B cell (primary cell): ENCODE results near the gene ARHGEF7. TPM values are rescaled to one million over a fixed set of nuclear protein-coding genes. Genes with fewer than 3 reads are reported as not detected.

Experiments
- ATAC-seq: fragments of 200-7000 bp; cut with Tn5 transposase; one replicate; pipeline ENCODE4 v1.10.0; 2021; ENCODE audit warnings: low read depth, mild to moderate bottlenecking, moderate number of reproducible peaks, moderate library complexity
- CTCF ChIA-PET: fragments of 350-600 bp; sonication (Branson Sonifier 250); formaldehyde crosslinking; loops from one replicate; lab custom pipeline; 2021; ENCODE audit warnings: antibody characterized with exemption, inconsistent platforms; lab: Charles Lee
- POLR2A ChIA-PET: fragments of 350-600 bp; sonication (Branson Sonifier 250); formaldehyde crosslinking; loops from one replicate; lab custom pipeline; 2021; ENCODE audit warnings: antibody characterized with exemption; lab: Charles Lee
- DNase-seq: peaks from one replicate; pipeline ENCODE4 v3.0.0; 2013
- H2AFZ ChIP-seq: 2 replicates; pipeline ENCODE4 v1.6.1; 2012; ENCODE audit warnings: mild to moderate bottlenecking, low read depth, low read length; ENCODE audit not compliant: insufficient read depth, poor library complexity, severe bottlenecking
- H3K27ac ChIP-seq, 2 donors: 1 replicate in 1 of 2; 2 replicates in 1 of 2; pipeline ENCODE4 v1.5.1; 2012 to 2013; ENCODE audit warnings: low read length in 2 of 2, mild to moderate bottlenecking in 2 of 2, moderate library complexity in 1 of 2
- H3K27me3 ChIP-seq, 4 experiments: fragments of 200-600 bp in 1 of 4; sonication (generic) in 1 of 4; replicated peaks in 1 of 4; 1 replicate in 2 of 4; 2 replicates in 2 of 4; pipeline versions ENCODE4 v1.6.1 to v1.7.0; 2013 to 2016; ENCODE audit warnings: low read length in 3 of 4, mild to moderate bottlenecking in 2 of 4, mixed read lengths in 1 of 4, moderate library complexity in 1 of 4; ENCODE audit not compliant: insufficient read depth in 4 of 4, control insufficient read depth in 3 of 4; ENCODE audit errors: control extremely low read depth in 1 of 4
- H3K36me3 ChIP-seq, 2 experiments: replicated peaks in 1 of 2; 1 replicate in 1 of 2; 2 replicates in 1 of 2; pipeline versions ENCODE4 v1.6.1 to v1.7.1; 2013; ENCODE audit warnings: low read length in 1 of 2; ENCODE audit not compliant: insufficient read depth in 2 of 2, control insufficient read depth in 1 of 2; ENCODE audit errors: control extremely low read depth in 1 of 2, extremely low read depth in 1 of 2
- H3K4me1 ChIP-seq, 2 donors: fragments of 200-600 bp in 1 of 2; sonication (generic) in 1 of 2; 1 replicate in 1 of 2; 2 replicates in 1 of 2; pipeline versions ENCODE4 v1.5.1 to v1.6.1; 2013 to 2017; ENCODE audit warnings: low read length in 2 of 2; ENCODE audit not compliant: control insufficient read depth in 2 of 2, insufficient read depth in 2 of 2
- H3K4me2 ChIP-seq: replicated peaks from 2 replicates; pipeline ENCODE3; 2012; ENCODE audit warnings: mild to moderate bottlenecking, low read depth, low read length; ENCODE audit not compliant: poor library complexity, severe bottlenecking
- H3K4me3 ChIP-seq, 5 experiments: fragments of 200-600 bp in 1 of 5; sonication (generic) in 1 of 5; 1 replicate in 3 of 5; 2 replicates in 2 of 5; pipeline versions ENCODE4 v1.5.1 to v1.7.0; 2011 to 2016; ENCODE audit warnings: low read length in 4 of 5, mild to moderate bottlenecking in 4 of 5, low read depth in 2 of 5, control low read depth in 1 of 5, moderate library complexity in 1 of 5; ENCODE audit not compliant: insufficient read depth in 1 of 5; ENCODE audit errors: control extremely low read depth in 1 of 5, extremely low read depth in 1 of 5
- H3K79me2 ChIP-seq: fragments of 200-600 bp; sonication (generic); one replicate; pipeline ENCODE4 v1.6.0; 2016; ENCODE audit warnings: low read length; ENCODE audit not compliant: control insufficient read depth, insufficient read depth
- H3K9ac ChIP-seq: fragments of 200-600 bp; sonication (generic); 2 replicates; pipeline ENCODE4 v1.6.1; 2017; ENCODE audit warnings: mild to moderate bottlenecking, low read length, moderate library complexity
- H3K9me3 ChIP-seq, 3 donors: one replicate each; pipeline versions ENCODE4 v1.6.1 to v1.7.1; 2013; ENCODE audit warnings: low read length in 2 of 3; ENCODE audit not compliant: control insufficient read depth in 2 of 3, insufficient read depth in 1 of 3; ENCODE audit errors: control extremely low read depth in 1 of 3
- H4K20me1 ChIP-seq: 2 replicates; pipeline ENCODE4 v1.6.0; 2012; ENCODE audit warnings: mild to moderate bottlenecking, low read length; ENCODE audit not compliant: insufficient read depth, control insufficient read depth, poor library complexity, severe bottlenecking
- H3K27ac Mint-ChIP-seq: one replicate; pipeline ENCODE4 v1.8.0; 2021; ENCODE audit warnings: mixed read lengths
- H3K27me3 Mint-ChIP-seq: one replicate; pipeline ENCODE4 v1.8.0; 2021; ENCODE audit warnings: mixed read lengths
- H3K4me1 Mint-ChIP-seq: one replicate; pipeline ENCODE4 v1.8.0; 2021; ENCODE audit warnings: mixed read lengths
- H3K4me3 Mint-ChIP-seq: one replicate; pipeline ENCODE4 v1.8.0; 2021; ENCODE audit warnings: mixed read lengths
- H3K9me3 Mint-ChIP-seq: one replicate; pipeline ENCODE4 v1.8.0; 2022; ENCODE audit warnings: mixed read lengths; ENCODE audit not compliant: insufficient read depth
- EZH2 ChIP-seq: IDR thresholded peaks from 2 replicates; pipeline ENCODE4 v1.6.1; 2012; ENCODE audit warnings: borderline replicate concordance, low read depth, mild to moderate bottlenecking, moderate library complexity, low read length; ENCODE audit not compliant: insufficient read depth, poor library complexity, severe bottlenecking
- WGBS: methylation state at CpG from one replicate; pipeline ENCODE4 v1.1.5; 2013; ENCODE audit warnings: missing lambda C conversion rate; ENCODE audit not compliant: insufficient coverage; 5-methylcytosine and 5-hydroxymethylcytosine counted together
- intact Hi-C: fragments of 100-400 bp; cut with micrococcal nuclease; formaldehyde crosslinking; loops from one replicate; pipeline ENCODE4 v1.10.0; 2022
- polyA plus RNA-seq: library from polyadenylated mRNA; depleted of rRNA; stranded (reverse); fragments of >200 nt; gene quantifications from 2 replicates; pipeline ENCODE4 v1.2.3, GENCODE V29; 2012
- total RNA-seq, 2 donors: library from RNA; stranded (reverse); fragments of 120-200 nt in 1 of 2; gene quantifications; 1 replicate in 1 of 2; 2 replicates in 1 of 2; pipeline versions ENCODE4 v1.2.3 to v1.2.4, GENCODE V29; 2013 to 2022
- TF ChIP-seq, protein P1 (sequence below): fragments of 200-600 bp; IDR thresholded peaks from one replicate; pipeline ENCODE4 v1.8.0; 2022; ENCODE audit warnings: antibody characterized with exemption, mild to moderate bottlenecking

The ARHGEF7 gene
- total and polyA plus RNA-seq, 2 donors (not counting 1 experiment from before 2014, with no cell fraction given): 62.3 to 125 TPM

DNA sequence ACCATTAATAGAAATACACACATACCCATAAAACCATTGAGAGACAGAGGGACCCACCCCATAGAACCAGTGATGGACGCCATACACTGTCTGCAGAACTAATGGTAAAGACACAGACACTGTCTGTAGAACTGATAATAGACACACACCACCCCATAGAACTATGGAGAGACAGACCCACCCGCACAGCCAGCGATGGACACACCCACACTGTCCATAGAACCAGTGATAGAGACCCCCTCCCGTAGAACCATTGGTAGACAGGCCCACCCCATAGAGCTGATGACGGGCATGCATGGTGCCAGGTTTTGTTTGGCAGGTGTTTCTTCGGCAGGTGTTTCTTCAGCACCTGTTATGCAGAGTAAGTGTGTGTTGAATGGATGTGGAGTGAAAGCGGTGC is 117.1 kb downstream of the ARHGEF7 start:
- Mint-ChIP-seq H3K9me3 (no peaks in the 10 kb centered on the region), H3K27me3 (no peaks in the 10 kb centered on the region), H3K4me3 (no peak overlapping the region), H3K4me1 (peaks cover 11% of the 10 kb centered on the region), H3K27ac (no peak overlapping the region)
- POLR2A ChIA-PET: no interaction called here
- 99% methylated on average over 7 of the region's 7 CpGs for WGBS
- intact Hi-C loops: no loop called here
- Histone ChIP-seq H3K79me2 (peaks cover 84% of the 10 kb centered on the region), H3K4me3 (no peak overlapping the region), H3K9ac (no peak overlapping the region), H3K27me3 (no peaks in the 10 kb centered on the region), H4K20me1 (peaks cover 82% of the 10 kb centered on the region), H3K36me3 (peaks cover 1 to 63% of the 10 kb centered on the region in 2 experiments), H2AFZ (no peak overlapping the region), H3K9me3 (no peaks in the 10 kb centered on the region), H3K4me2 (no peak overlapping the region), H3K27ac (no peak overlapping the region), H3K4me1 (no peaks in the 10 kb centered on the region)
- CTCF ChIA-PET: no interaction called here
- TF ChIP-seq, protein P1, sequence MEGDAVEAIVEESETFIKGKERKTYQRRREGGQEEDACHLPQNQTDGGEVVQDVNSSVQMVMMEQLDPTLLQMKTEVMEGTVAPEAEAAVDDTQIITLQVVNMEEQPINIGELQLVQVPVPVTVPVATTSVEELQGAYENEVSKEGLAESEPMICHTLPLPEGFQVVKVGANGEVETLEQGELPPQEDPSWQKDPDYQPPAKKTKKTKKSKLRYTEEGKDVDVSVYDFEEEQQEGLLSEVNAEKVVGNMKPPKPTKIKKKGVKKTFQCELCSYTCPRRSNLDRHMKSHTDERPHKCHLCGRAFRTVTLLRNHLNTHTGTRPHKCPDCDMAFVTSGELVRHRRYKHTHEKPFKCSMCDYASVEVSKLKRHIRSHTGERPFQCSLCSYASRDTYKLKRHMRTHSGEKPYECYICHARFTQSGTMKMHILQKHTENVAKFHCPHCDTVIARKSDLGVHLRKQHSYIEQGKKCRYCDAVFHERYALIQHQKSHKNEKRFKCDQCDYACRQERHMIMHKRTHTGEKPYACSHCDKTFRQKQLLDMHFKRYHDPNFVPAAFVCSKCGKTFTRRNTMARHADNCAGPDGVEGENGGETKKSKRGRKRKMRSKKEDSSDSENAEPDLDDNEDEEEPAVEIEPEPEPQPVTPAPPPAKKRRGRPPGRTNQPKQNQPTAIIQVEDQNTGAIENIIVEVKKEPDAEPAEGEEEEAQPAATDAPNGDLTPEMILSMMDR: no peak
- no peak for TF ChIP-seq EZH2
- DNase-seq: no peak
- no peak for ATAC-seq

DNA sequence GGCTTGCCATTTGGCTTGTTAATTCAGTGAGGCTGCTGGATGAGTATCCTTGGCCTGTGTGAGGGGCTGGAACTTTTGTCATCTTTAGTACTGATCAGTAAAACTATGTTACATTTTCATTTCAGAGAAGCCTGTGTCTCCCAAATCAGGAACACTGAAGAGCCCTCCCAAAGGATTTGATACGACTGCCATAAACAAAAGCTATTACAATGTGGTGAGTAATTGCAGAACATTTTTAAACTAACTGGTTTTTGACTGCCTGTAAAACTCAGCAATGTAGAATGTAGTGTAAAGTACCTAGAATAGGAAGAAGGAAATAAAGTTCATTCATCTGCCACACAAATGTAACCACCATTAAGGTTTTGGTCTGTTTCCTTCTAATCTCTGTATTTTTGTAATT is 118.0 kb downstream of the ARHGEF7 start:
- Histone ChIP-seq H4K20me1 (peaks cover 83% of the 10 kb centered on the region), H2AFZ (no peak overlapping the region), H3K27ac (no peak overlapping the region), H3K9me3 (no peaks in the 10 kb centered on the region), H3K9ac (no peak overlapping the region), H3K27me3 (no peaks in the 10 kb centered on the region), H3K4me1 (no peaks in the 10 kb centered on the region), H3K36me3 (peaks cover 1 to 65% of the 10 kb centered on the region in 2 experiments), H3K79me2 (peaks cover 84% of the 10 kb centered on the region), H3K4me3 (no peak overlapping the region), H3K4me2 (no peak overlapping the region)
- no CpG with 5 or more reads among the region's 1 CpG for WGBS
- ChIA-PET CTCF (no interaction called here), POLR2A (no interaction called here)
- ATAC-seq (no peak), DNase-seq (no peak)
- no peaks in the 10 kb centered on the region for H3K27me3 Mint-ChIP-seq
- H3K4me3 Mint-ChIP-seq: no peak overlapping the region
- no peak overlapping the region for H3K27ac Mint-ChIP-seq
- H3K4me1 Mint-ChIP-seq: peaks cover 10% of the 10 kb centered on the region
- TF ChIP-seq, protein P1: no peak
- TF ChIP-seq EZH2: no peak
- no peaks in the 10 kb centered on the region for H3K9me3 Mint-ChIP-seq
- intact Hi-C loops: no loop called here
